NCI-H69 (cell line): Measurements from ENCODE around the gene RGS17.
"Not testable (repeated sequence)": the region's sequence is repeated elsewhere in the genome, so short reads cannot be mapped to it uniquely, and the experiment has no call there.

Experiments
- DNase-seq: peaks from one replicate; lab custom pipeline; 2025; lab: John Stamatoyannopoulos, UW

RGS17 gene, protein sequence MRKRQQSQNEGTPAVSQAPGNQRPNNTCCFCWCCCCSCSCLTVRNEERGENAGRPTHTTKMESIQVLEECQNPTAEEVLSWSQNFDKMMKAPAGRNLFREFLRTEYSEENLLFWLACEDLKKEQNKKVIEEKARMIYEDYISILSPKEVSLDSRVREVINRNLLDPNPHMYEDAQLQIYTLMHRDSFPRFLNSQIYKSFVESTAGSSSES

DNA sequence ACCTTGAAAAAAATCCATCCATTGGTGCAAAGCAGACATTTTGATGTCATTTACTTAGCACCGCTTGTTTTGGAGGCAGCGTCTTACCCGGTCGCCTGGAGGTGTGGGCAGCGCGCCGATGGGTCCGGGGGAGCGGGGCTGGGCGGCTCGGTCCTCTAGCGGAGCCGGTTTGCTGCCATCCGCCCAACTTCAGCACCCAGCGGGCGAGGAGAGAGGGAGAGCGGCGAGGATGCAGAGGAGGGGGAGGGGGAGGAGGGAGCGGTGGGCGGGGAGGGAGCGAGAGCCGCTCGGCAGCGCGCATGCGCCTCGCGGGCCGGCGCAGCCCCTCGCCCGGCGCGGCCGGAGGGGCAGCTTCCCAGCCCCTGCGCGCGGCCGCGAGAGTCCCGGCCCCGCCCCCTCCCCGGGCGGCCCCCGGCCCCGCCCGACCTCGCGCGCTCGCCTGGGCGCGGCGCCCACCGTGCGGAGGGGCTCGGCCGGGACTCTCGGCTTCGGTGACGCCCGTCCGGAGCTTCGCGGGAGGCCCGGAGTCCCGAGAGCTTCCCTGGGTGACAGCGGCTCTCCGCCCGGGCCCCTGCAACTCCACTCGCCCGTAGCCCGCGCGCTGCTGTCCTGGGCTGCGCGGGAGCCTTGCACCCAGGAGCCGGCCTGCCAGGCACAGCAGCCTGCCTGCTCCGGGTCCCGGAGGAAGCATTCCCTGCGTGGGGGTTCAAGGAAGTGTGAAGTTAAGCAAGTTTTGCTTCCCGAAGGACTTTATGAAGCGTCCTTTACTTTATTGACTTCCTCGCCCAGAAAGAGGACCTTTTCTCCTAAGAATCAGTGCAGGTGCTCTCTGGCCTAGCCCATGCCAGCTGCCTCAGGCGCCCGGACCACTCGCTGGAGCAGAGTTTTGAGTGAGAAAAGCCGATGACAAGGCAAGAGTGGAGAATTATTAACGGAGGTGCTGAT is at the start of gene RGS17:
Gene RGS17, minus strand, starts transcription at position 246 of the 945 bp plus-strand sequence. CDS start 87,264 bp downstream, outside the sequence.
- peak; percentile 91 for DNase-seq

DNA sequence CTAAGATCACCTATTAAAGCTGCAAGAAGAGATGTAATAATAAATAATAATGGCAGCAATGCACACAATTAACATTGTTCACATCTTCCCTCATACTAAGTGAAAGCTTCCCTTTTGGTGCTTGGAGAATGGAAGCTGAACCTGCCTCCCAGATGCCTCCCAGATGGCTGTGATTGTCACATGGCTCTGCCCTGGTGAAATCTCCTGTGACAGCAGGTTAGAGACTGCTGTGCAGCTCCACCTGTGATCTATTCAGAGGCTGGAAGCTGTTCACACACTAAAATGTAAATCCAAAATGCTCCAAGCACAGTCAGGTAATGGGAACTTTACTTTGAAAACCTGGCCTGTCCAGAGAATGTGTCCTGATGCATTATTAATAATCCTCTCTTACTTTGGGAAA is 41.7 kb upstream of the RGS17 start:
- peak; percentile 80 for DNase-seq

DNA sequence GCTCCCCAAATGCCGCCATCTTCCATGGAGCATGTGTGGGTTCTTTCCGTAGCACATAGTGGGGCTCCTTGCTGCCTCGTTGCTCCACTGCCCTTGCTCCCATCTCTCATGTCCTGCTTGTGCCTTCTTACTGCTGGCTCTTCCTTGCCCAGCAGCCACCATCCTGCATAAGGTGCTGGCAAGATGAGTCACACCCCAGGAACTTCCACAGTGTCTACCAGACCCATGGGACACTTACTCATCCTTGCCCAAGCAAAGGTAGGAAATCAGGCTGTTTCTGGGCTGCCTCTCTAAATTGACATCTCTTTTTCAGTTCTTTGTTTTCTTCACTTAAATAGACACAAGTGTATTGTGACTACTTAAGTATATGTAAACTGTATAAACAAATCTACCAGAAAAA is 39.4 kb upstream of the RGS17 start:
- no peak for DNase-seq

DNA sequence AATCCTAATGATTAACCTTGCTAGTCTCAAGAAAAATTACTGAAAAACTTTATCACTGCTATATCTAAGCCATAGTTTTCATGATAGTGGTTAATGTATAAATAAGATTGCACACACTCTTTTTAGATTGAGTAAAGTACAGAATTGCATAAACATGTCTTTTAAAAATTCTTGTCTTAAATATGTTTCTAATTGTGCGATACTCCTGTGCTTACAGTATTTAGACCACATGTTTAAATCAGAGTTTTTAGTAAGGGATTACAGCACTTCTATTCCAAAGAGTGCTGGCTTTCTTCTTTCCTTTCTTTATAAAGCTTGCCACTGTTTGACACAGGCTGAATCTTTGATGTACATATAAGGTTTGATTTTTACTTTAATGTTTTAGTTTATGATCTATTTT is 36.8 kb upstream of the RGS17 start:
- DNase-seq: no peak

DNA sequence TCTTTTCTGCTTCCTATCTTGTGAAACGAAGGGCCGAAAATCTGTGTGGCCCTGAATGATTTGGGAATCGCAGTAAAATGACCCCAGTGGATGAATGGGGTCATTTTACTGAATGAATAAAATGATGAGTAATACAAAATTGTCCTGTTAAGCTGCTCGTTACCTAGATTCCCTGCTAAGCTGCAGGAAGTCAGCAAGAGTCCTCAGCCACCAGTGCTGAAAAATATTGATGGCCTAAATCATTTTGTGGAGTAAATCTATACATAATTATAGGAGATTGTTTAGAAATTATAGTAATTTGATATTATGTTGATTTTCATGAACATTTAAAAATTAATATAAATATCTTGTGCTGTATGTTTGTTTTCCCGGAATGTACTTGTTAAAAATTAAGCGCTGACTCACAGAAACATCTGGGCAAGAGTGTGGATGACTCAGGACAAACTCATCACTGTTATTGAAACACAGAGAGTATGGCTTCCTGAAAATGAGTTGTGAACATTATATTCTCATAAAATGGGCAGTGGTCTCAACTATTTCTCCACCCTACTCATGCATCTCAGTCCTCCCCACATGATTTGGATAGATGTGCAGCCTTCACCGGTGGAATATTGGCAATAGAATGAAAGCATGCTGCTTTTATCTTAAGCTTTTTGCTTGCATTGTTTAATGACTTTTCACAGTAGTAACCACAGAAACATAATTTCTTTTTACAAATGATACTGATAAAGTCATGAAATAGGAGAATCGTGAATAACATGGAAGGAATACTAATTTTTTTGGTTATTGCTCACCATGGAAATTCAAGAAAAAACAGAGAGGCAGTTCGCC is 36.2 kb upstream of the RGS17 start:
- DNase-seq: peak; percentile 46

DNA sequence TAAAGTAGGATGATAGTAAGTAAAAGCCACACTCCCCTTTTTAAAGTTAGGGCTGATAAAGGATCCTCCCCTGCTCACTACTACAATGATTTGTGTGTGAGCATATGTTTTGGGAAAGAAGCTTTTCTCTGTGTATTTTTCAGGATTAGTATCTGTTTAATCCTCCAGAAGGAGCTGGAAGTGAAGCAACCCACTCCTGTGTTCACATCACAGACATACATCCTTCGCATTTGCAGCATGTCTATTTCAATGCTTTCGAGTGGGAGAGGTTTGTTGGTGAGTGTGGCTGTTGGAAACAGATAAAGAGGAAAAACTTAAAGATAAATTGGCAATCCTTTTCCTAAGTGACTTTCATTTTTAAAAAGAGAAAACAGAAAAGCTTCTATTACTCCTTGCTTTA is 31.6 kb upstream of the RGS17 start:
- DNase-seq: no peak

DNA sequence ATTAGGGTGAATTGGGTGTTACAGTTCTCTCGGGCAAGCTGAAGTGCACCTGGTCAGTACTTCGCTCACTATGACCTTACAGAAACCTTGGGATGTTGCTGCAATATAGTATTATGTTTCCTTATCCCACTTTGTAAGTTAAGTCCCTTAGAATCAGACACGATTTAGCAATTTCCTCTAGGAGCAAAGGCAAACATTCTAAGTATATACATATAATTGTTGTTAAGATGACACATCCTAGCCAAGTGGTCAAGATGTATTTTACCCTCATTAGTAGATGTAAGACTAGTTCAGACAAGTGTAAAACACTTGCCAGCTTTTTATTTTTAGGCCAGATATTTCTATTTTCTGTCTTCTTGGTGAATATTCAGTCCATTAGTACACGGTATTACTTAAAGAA is 31.1 kb upstream of the RGS17 start:
- no peak for DNase-seq

DNA sequence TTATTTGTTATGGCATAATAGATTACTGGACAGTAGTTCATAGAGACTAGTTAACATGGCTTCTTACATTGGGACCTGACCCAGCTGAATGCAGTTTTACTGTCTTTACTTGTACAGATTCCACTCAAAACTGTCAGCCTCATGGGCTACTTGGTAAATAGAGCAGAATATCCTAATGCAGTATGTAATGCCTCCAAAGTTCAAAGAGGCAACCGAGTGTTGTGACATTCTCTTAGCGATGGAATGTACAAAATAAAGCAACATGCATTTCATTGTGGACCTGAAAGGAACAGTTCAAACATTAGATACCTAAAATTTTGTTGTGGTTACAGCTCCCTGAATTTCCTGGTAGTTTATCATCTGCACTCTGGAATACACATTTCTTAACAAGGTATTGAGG is 29.1 kb upstream of the RGS17 start:
- no peak for DNase-seq

DNA sequence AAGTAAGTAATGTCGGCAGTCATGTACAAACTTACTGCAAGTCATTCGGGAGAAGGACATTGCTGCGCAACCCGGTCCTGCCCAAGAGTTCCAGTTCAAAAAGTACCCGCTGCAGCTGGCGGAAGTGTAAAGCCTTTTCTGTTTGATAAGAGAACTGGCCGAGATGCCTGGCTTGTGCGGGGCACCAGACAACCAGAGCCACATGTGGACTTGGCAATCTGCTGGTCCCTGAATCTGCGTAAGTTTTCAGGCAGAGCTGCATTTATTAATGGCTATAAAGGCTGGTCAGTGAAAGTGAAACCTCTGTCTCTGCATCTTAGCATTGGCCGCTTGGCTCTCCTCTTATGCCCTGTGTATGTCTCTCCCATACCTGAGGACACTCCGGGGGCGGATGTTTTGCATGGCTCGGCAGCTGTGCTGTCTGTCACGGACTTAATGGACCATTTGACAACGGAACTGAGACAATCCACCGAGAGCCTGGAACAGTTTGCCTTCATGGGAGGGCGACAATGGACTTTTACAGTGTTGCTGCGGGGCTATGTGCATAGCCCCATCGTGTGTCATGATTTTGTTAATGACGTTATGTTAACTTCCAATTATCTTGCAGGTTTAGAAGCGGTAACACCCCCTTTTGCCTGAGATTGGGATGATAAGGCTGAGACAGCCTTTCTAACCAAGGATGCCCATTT is 19.8 kb upstream of the RGS17 start:
- DNase-seq: peak; percentile 91

DNA sequence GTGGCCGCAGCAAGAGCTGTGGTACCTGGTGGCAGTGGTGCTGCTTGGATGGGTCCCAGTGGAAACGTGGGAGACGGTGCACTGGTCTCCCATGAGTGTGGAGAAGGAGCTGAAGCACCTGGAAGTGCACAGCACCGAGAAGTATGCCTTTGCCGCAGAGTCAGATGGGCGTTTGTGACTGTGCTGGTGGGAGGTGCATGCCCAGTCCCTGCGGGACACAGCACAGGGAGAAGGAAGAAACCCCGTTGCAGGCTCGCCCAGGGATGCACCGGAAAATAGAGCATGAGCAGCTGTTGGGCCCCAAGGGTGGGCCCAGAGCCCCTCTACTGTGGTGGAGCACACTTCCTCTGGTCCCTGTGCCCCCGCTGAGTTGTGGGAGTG is 19.3 kb upstream of the RGS17 start:
- no peak for DNase-seq

DNA sequence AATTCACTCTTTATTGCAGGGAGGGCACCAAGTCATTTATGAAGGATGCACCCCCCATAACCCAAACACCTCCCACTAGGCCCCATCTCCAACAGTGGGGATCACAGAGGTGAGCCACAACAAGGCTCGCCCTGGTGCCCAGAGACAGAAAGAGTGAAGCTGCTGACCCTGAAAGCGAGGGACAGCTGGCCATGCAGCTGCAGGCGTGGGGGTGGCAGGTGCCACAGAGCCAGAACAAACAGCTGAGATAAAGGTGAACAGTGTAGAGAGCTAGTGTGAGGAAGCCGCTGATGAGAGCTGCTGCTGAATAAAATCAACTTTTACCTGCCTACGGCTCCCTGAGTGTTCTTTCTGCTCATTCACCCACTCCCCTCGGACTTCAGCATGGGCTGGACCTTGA is 18.8 kb upstream of the RGS17 start:
- DNase-seq: peak; percentile 18

DNA sequence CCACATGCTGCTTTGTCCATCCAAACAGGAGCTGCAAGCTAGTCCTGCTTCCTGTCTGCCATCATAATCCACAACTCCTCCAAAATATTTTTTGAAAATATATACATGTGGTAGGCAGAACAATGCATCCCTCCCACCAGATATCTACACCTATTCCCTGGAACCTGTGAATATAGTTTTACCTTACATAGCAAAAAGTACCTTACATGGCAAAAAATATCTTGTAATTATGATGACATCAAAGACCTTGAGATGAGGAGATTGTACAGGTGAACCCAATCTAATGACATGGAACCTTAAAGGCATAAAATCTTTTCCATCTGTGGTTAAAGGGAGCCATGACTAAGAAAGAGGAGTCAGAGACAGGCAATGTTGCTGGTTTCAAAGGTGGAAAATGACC is 15.3 kb upstream of the RGS17 start:
- no peak for DNase-seq

DNA sequence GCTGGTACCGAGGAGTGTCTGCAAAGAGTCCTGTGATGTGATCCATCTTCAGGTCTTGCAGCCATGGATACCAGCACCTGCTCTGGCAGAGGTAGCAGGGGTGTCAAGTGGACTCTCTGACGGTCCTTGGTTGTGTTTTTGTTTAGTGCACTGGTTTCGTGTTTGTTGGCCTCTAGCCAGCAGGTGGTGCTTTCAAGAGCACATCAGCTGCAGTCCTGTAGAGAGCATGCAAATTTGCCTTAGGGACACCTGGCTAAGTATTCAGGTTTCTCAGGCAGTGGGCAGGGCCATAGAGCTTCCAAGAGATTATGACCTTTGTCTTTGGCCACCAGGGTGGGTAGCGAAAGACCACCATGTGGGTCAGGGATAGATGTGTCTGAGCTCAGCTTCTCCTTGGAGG is 14.5 kb upstream of the RGS17 start:
- peak; percentile 56 for DNase-seq

DNA sequence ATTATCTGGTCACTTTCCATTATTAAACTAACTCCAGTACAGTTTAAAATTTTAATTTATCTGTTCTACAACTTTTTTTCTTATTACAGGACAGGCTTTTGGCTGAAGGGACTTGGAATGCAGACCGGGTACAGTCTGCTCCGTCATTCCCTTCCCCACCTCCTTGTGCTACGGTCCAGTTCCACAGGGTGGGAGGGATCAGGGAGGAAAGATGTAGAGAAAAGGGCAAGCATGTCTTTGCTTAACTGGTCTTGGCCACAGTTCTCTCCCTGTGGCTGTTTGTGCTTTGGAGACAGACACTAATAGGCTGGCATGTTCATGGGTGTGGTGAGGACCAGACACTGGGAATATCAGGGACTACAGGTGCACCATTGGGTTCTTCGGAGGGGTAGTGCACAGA is 12.1 kb upstream of the RGS17 start:
- DNase-seq: no peak

DNA sequence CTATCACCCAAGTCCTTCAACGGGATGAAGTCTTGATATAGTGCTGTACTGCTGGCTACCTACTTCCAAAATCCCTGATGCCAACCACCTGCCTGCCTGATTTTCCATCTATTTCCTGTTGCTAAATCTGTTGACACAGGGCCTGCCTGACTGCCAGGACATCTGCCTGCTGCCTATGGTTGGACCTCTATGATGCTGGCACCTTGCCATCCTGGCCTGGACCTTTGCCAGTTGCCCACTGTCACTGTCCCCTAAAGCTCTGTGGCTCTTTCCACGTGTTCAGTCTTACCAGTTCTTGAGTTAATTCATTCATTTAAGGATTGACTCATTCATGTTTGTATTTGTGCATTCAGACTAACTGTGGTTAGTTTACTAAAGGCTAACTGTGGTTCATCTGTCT is 9.2 kb upstream of the RGS17 start:
- peak; percentile 91 for DNase-seq

DNA sequence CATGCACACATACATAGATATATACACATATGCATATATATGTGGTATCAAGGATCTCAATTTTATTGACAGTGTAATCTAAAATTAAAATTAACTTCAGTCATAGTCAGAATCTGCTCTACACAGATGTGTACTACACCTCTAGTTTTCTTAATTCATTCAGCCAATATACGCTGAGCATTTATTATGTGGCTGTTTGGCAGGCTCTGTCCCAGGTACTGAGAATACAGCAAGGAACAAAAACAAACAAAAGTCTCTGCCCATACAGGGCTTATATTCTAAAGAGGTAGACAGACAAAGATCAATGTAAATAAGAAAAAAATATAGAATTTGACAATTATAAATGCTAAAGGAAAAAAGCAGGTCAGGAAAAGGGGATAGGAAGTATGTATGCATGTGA is 7.8 kb upstream of the RGS17 start:
- DNase-seq: no peak

DNA sequence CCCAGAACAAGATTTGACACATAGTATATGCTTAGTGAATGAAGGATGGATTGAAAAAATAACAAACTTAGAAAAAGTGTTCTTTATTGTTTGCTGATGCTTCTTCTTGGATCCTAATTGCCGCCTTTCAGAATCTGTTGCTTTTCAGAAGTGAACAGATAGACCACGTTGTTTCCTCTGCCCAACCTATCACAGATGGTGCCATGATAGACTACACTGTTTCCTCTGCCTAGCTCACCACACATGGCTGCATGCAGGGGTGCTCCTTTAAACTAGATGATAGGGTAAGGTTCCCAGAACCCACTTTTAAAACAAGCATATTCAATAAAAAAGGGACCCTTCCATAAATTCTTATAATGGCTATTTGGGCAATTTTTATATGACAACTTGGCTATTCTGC is 4.6 kb upstream of the RGS17 start:
- no peak for DNase-seq

DNA sequence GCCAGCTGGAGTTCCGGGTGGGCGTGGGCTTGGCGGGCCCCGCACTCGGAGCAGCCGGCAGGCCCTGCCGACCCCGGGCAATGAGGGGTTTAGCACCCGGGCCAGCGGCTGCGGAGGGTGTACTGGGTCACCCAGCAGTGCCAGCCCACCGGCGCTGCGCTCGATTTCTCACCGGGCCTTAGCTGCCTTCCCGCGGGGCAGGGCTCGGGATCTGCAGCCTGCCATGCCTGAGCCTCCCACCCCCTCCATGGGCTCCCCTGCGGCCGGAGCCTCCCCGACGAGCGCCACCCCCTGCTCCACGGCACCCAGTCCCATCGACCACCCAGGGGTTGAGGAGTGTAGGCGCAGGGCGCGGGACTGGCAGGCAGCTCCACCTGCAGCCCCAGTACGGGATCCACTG is 2.6 kb upstream of the RGS17 start:
- DNase-seq: not testable (repeated sequence)

DNA sequence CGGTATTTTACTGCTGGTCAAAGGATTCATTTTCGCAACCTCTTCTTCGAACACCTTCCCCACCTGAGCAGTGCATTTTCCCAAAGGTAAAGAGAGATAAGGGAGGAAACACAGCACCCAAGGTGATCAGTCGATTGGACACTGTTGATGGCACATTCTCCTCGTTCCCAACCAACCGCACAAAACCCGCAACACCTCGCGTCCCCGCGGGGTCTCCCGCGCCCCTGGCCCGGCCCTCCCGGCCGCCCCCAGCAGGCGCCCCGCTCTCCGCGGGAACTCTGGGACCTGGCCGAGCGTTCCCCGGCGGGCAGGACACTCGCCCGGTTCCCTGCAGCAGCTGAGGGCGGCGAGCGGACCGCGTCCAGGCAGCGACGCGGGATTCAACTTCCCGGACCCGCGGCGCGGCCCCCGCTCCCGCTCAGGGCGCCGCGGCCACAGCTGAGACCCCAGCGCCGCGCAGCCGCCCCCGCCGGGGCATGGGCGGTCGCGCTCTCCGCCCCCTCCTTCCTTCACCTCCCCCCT is 506 bp downstream of the RGS17 start:
- DNase-seq: peak; percentile 64

DNA sequence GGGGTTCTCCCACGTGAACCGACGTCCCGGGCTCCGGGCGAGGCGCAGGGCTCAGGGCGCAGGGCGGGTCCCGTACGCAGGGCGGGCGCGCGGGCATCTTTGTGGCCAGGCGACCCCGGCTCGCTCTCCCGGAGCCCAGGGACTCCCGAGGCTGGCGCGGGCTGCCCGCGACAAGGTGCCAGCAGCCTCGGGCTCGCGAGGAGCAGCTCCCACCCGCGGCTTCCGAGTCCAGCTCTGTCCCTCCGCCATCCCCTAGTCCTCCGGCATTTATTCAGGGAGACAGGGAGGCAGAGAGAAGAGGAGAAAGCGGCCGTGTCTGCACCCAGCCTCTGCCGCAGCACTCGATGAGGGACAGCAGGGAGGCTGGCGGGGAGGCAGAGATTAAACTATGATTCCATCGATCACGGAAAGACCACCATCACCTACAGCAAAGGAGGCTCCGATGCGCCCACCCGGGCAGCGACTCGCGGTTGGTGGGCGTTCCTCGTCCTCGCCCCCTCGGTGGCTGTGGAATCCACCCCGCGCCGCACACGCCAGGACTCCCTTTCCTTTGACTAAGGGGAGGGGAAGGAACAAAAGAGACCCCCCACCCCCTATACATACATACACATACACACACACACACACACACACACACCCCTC is 1.1 kb downstream of the RGS17 start:
- DNase-seq: peak; percentile 73

DNA sequence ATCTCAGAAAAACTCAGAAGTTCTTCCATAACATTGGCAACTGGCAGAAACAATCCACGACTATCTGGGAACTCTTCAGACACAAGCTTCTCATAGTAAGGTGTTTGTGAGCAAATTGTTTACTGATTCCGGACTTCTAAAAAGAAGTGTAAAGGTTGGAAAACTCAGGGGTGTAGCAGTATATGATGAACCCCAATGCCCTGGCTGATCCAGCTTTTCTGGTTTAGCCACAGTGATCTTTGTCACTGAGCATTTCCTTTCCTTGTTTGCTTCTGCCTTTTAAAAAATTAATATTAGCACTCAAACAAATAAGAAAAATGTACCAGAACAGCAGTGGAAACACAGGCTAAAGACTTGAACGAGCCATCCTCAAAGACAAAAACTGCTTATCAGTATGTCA is 4.9 kb downstream of the RGS17 start:
- DNase-seq: no peak
